ENCODE data around the gene ITGA8.

Gene ITGA8

GRCh38 chr10:15531927-15532722, 187.6 kb downstream of the ITGA8 start:
- Histone ChIP-seq H3K27me3 (ENCODE audit: low read depth, low read length) (no peaks in the 10 kb centered on the region), H3K4me3 (ENCODE audit: low read length) (no peak overlapping the region)

GRCh38 chr10:15528859-15529239, 190.9 kb downstream of the ITGA8 start:
- Histone ChIP-seq H3K4me2 (ENCODE audit: low read length) (no peak overlapping the region), H3K4me1 (ENCODE audit: low read length) (no peaks in the 10 kb centered on the region), H3K27ac (ENCODE audit: low read length) (no peak overlapping the region), H3K9ac (ENCODE audit: low read length) (no peak overlapping the region), H3K27me3 (ENCODE audit: low read depth, low read length) (no peaks in the 10 kb centered on the region), H2AFZ (ENCODE audit: low read depth, low read length) (no peak overlapping the region), H3K4me3 (ENCODE audit: low read length) (no peak overlapping the region), H3K79me2 (ENCODE audit: low read length) (no peaks in the 10 kb centered on the region), H4K20me1 (ENCODE audit: insufficient read depth, low read length) (no peaks in the 10 kb centered on the region), H3K36me3 (replicated peaks; ENCODE audit: low read depth, low read length) (no peaks in the 10 kb centered on the region), H3K9me3 (ENCODE audit: insufficient read depth, low read length) (no peaks in the 10 kb centered on the region)
- TF ChIP-seq, protein P1, sequence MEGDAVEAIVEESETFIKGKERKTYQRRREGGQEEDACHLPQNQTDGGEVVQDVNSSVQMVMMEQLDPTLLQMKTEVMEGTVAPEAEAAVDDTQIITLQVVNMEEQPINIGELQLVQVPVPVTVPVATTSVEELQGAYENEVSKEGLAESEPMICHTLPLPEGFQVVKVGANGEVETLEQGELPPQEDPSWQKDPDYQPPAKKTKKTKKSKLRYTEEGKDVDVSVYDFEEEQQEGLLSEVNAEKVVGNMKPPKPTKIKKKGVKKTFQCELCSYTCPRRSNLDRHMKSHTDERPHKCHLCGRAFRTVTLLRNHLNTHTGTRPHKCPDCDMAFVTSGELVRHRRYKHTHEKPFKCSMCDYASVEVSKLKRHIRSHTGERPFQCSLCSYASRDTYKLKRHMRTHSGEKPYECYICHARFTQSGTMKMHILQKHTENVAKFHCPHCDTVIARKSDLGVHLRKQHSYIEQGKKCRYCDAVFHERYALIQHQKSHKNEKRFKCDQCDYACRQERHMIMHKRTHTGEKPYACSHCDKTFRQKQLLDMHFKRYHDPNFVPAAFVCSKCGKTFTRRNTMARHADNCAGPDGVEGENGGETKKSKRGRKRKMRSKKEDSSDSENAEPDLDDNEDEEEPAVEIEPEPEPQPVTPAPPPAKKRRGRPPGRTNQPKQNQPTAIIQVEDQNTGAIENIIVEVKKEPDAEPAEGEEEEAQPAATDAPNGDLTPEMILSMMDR (IDR thresholded peaks at IDR 0.05; ENCODE audit: low read depth, low read length) = no peak
- no peak for TF ChIP-seq EZH2phosphoT487 (IDR thresholded peaks at IDR 0.05; ENCODE audit: low read depth)

More at GRCh38 chr10:15531927-15532722, 187.6 kb downstream of the ITGA8 start:
- no peak for TF ChIP-seq EZH2phosphoT487 (IDR thresholded peaks at IDR 0.05; ENCODE audit: low read depth)
- TF ChIP-seq, protein P1 (IDR thresholded peaks at IDR 0.05; ENCODE audit: low read depth, low read length) = no peak
- no peak overlapping the region for H2AFZ ChIP-seq (ENCODE audit: low read depth, low read length)
- no peaks in the 10 kb centered on the region for H3K79me2 ChIP-seq (ENCODE audit: low read length)
- no peaks in the 10 kb centered on the region for H4K20me1 ChIP-seq (ENCODE audit: insufficient read depth, low read length)
- H3K4me2 ChIP-seq (ENCODE audit: low read length) = no peak overlapping the region
- H3K9ac ChIP-seq (ENCODE audit: low read length) = no peak overlapping the region
- no peak overlapping the region for H3K27ac ChIP-seq (ENCODE audit: low read length)
- H3K36me3 ChIP-seq (replicated peaks; ENCODE audit: low read depth, low read length) = no peaks in the 10 kb centered on the region
- no peaks in the 10 kb centered on the region for H3K4me1 ChIP-seq (ENCODE audit: low read length)
- H3K9me3 ChIP-seq (ENCODE audit: insufficient read depth, low read length) = no peaks in the 10 kb centered on the region

GRCh38 chr10:15526754-15527153, 193.0 kb downstream of the ITGA8 start:
- H3K9me3 ChIP-seq (ENCODE audit: insufficient read depth, low read length) = no peaks in the 10 kb centered on the region
- no peak for TF ChIP-seq EZH2phosphoT487 (IDR thresholded peaks at IDR 0.05; ENCODE audit: low read depth)
- TF ChIP-seq, protein P1 (IDR thresholded peaks at IDR 0.05; ENCODE audit: low read depth, low read length) = no peak
- H3K36me3 ChIP-seq (replicated peaks; ENCODE audit: low read depth, low read length) = no peaks in the 10 kb centered on the region

DNA sequence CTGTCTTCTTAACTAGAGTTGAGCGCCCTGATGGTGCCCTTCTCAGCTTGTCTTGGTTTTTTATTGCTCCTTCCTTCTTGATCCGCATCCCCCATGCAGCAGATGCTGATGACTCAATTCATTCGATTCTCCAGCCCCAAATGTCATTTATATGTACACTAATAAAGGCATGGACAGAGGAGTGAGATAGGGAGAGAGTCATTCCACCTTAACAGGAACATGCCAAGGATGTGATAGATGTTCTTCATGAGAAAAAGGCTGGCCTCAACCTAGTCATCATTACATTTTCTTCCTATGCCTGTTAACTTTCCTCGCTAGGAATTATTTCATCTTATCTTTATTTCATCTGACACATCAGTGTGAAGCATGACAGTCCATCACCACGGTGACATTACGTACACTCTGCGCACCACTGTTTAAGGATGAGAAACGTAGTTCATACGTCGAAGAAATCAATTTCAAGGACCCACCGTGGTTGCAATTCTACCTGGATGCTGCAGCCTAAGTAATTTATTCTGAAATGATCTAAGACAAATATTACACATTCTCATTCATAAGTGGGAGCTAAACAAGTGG, 198.3 kb downstream of the ITGA8 start:
- Histone ChIP-seq H3K79me2 (ENCODE audit: low read length) (no peaks in the 10 kb centered on the region), H3K4me1 (ENCODE audit: low read length) (no peaks in the 10 kb centered on the region; the same call in 1 of the 2 replicates), H3K9ac (ENCODE audit: low read length) (no peak overlapping the region), H4K20me1 (ENCODE audit: insufficient read depth, low read length) (no peaks in the 10 kb centered on the region), H3K9me3 (ENCODE audit: insufficient read depth, low read length) (no peaks in the 10 kb centered on the region), H3K27ac (ENCODE audit: low read length) (no peak overlapping the region), H3K4me3 (ENCODE audit: low read length) (no peak overlapping the region), H2AFZ (ENCODE audit: low read depth, low read length) (no peak overlapping the region), H3K36me3 (replicated peaks; ENCODE audit: low read depth, low read length) (no peaks in the 10 kb centered on the region), H3K4me2 (ENCODE audit: low read length) (no peak overlapping the region), H3K27me3 (ENCODE audit: low read depth, low read length) (no peaks in the 10 kb centered on the region)
- TF ChIP-seq, protein P1 (IDR thresholded peaks at IDR 0.05; ENCODE audit: low read depth, low read length) = no peak
- no peak for TF ChIP-seq EZH2phosphoT487 (IDR thresholded peaks at IDR 0.05; ENCODE audit: low read depth)

More at GRCh38 chr10:15526754-15527153, 193.0 kb downstream of the ITGA8 start:
- no peak overlapping the region for H3K4me3 ChIP-seq (ENCODE audit: low read length)
- no peaks in the 10 kb centered on the region for H3K79me2 ChIP-seq (ENCODE audit: low read length)
- H3K4me2 ChIP-seq (ENCODE audit: low read length) = no peak overlapping the region
- no peaks in the 10 kb centered on the region for H4K20me1 ChIP-seq (ENCODE audit: insufficient read depth, low read length)
- H2AFZ ChIP-seq (ENCODE audit: low read depth, low read length) = no peak overlapping the region
- no peaks in the 10 kb centered on the region for H3K27me3 ChIP-seq (ENCODE audit: low read depth, low read length)
- no peak overlapping the region for H3K9ac ChIP-seq (ENCODE audit: low read length)
- no peaks in the 10 kb centered on the region; the same call in 1 of the 2 replicates for H3K4me1 ChIP-seq (ENCODE audit: low read length)
- H3K27ac ChIP-seq (ENCODE audit: low read length) = no peak overlapping the region
